Neural cell (in vitro differentiated cells): ENCODE measurements around the gene PCCA.

Source experiments
- EP300 ChIP-seq: fragments of 450-650 bp; conservative IDR thresholded peaks from 2 replicates; pipeline ENCODE4 v1.6.1; 2014; ENCODE audit warnings: antibody characterized with exemption, mild to moderate bottlenecking, moderate library complexity; ENCODE audit not compliant: poor library complexity, severe bottlenecking
- EZH2 ChIP-seq: fragments of 200-600, 300-800 bp; shearing (Covaris generic), sonication (generic); IDR thresholded peaks from 2 replicates; pipeline ENCODE4 v1.6.1; 2014; ENCODE audit warnings: antibody characterized with exemption, low read length, borderline replicate concordance, mild to moderate bottlenecking; ENCODE audit not compliant: insufficient read depth, poor library complexity, severe bottlenecking
- MXI1 ChIP-seq: fragments of 450-650 bp; conservative IDR thresholded peaks from 2 replicates; pipeline ENCODE4 v1.6.1; 2014; ENCODE audit warnings: antibody characterized with exemption, mild to moderate bottlenecking; ENCODE audit not compliant: poor library complexity, severe bottlenecking
- POLR2AphosphoS5 ChIP-seq: IDR thresholded peaks from 2 replicates; pipeline ENCODE4 v1.6.1; 2012
- RAD21 ChIP-seq: fragments of 450-650 bp; conservative IDR thresholded peaks from 2 replicates; pipeline ENCODE4 v1.6.1; 2014; ENCODE audit warnings: antibody characterized with exemption, mild to moderate bottlenecking, moderate library complexity
- SMC3 ChIP-seq: fragments of 450-650 bp; conservative IDR thresholded peaks from 2 replicates; pipeline ENCODE4 v1.6.1; 2014; ENCODE audit warnings: antibody characterized with exemption, mild to moderate bottlenecking, moderate library complexity; ENCODE audit not compliant: poor library complexity
- TAF1 ChIP-seq: IDR thresholded peaks from 2 replicates; pipeline ENCODE4 v1.6.1; 2012; ENCODE audit warnings: low read depth
- TF ChIP-seq, protein P1 (sequence below): fragments of 450-650 bp; IDR thresholded peaks from 2 replicates; pipeline ENCODE4 v1.5.1; 2014; ENCODE audit warnings: antibody characterized with exemption, mild to moderate bottlenecking, moderate library complexity; ENCODE audit not compliant: poor library complexity, severe bottlenecking
- TF ChIP-seq, protein P2 (sequence below): IDR thresholded peaks from 2 replicates; pipeline ENCODE4 v1.6.1; 2012; ENCODE audit warnings: borderline replicate concordance

DNA sequence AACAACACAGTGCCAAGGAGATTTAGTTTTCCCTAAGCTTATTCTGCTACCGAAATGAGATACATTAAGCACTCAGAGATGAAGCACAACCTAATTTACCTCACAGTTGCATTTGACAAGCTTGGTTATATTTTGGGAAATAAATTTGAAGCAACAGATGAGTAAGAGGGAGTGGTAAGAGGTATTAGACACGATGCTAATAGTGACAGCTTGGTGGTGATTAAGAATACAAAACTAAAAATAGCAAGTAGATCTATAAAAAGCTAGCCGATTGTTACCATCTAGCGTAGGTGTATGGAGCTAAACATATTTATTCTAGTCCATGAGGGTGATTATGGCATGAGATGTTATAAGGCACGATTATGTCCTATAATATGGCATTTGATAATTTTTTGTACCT, 208.5 kb downstream of the PCCA start:
- TF ChIP-seq, protein P1, sequence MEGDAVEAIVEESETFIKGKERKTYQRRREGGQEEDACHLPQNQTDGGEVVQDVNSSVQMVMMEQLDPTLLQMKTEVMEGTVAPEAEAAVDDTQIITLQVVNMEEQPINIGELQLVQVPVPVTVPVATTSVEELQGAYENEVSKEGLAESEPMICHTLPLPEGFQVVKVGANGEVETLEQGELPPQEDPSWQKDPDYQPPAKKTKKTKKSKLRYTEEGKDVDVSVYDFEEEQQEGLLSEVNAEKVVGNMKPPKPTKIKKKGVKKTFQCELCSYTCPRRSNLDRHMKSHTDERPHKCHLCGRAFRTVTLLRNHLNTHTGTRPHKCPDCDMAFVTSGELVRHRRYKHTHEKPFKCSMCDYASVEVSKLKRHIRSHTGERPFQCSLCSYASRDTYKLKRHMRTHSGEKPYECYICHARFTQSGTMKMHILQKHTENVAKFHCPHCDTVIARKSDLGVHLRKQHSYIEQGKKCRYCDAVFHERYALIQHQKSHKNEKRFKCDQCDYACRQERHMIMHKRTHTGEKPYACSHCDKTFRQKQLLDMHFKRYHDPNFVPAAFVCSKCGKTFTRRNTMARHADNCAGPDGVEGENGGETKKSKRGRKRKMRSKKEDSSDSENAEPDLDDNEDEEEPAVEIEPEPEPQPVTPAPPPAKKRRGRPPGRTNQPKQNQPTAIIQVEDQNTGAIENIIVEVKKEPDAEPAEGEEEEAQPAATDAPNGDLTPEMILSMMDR: no peak
- no peak for TF ChIP-seq MXI1
- TF ChIP-seq, protein P2, sequence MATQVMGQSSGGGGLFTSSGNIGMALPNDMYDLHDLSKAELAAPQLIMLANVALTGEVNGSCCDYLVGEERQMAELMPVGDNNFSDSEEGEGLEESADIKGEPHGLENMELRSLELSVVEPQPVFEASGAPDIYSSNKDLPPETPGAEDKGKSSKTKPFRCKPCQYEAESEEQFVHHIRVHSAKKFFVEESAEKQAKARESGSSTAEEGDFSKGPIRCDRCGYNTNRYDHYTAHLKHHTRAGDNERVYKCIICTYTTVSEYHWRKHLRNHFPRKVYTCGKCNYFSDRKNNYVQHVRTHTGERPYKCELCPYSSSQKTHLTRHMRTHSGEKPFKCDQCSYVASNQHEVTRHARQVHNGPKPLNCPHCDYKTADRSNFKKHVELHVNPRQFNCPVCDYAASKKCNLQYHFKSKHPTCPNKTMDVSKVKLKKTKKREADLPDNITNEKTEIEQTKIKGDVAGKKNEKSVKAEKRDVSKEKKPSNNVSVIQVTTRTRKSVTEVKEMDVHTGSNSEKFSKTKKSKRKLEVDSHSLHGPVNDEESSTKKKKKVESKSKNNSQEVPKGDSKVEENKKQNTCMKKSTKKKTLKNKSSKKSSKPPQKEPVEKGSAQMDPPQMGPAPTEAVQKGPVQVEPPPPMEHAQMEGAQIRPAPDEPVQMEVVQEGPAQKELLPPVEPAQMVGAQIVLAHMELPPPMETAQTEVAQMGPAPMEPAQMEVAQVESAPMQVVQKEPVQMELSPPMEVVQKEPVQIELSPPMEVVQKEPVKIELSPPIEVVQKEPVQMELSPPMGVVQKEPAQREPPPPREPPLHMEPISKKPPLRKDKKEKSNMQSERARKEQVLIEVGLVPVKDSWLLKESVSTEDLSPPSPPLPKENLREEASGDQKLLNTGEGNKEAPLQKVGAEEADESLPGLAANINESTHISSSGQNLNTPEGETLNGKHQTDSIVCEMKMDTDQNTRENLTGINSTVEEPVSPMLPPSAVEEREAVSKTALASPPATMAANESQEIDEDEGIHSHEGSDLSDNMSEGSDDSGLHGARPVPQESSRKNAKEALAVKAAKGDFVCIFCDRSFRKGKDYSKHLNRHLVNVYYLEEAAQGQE: no peak
- TF ChIP-seq SMC3: no peak
- no peak for TF ChIP-seq RAD21
- TF ChIP-seq EZH2: no peak
- TF ChIP-seq EP300: no peak
- TF ChIP-seq TAF1: no peak
- TF ChIP-seq POLR2AphosphoS5: no peak
